Stimulated activated memory B cell treated with anti-CD40 and anti-IgM and Interleukin-4, amounts not matched to agents 10 μg/mL and 1 μg/mL and 100 μg/mL, for 72 hours (primary cell): Measurements from ENCODE around the gene SERTAD2.
A peak's percentile ranks its signal among the peaks of the same experiment; 100 is the strongest.

Source experiments
- ATAC-seq: fragments of 150-1000 bp; cut with Tn5 transposase; 2 replicates; pipeline ENCODE4 v1.10.0; 2021
- H3K27ac Mint-ChIP-seq: one replicate; pipeline ENCODE4 v1.8.0; 2022; ENCODE audit warnings: mild to moderate bottlenecking, mixed read lengths
- H3K27me3 Mint-ChIP-seq: one replicate; pipeline ENCODE4 v1.8.0; 2022; ENCODE audit warnings: mixed read lengths
- H3K36me3 Mint-ChIP-seq: one replicate; pipeline ENCODE4 v1.8.0; 2022; ENCODE audit warnings: mixed read lengths
- H3K4me1 Mint-ChIP-seq: one replicate; pipeline ENCODE4 v1.8.0; 2022; ENCODE audit warnings: mixed read lengths
- H3K4me3 Mint-ChIP-seq: one replicate; pipeline ENCODE4 v1.8.0; 2022; ENCODE audit warnings: mild to moderate bottlenecking, moderate library complexity, mixed read lengths
- H3K9me3 Mint-ChIP-seq: one replicate; pipeline ENCODE4 v1.8.0; 2022; ENCODE audit warnings: mixed read lengths

The SERTAD2 gene

GRCh38 chr2:64644458-64645382 is 9.0 kb downstream of the SERTAD2 start:
- Mint-ChIP-seq H3K27me3 (no peaks in the 10 kb centered on the region), H3K4me3 (peak overlapping the region; percentile 88), H3K36me3 (peaks cover 7% of the 10 kb centered on the region), H3K27ac (peak overlapping the region; percentile 92), H3K9me3 (no peaks in the 10 kb centered on the region), H3K4me1 (peaks cover 90% of the 10 kb centered on the region)
- peak; percentile 75 for ATAC-seq

GRCh38 chr2:64643838-64644457 is 9.8 kb downstream of the SERTAD2 start:
- ATAC-seq: peak; percentile 3
- Mint-ChIP-seq H3K36me3 (peaks cover 7% of the 10 kb centered on the region), H3K4me1 (peaks cover 90% of the 10 kb centered on the region)

GRCh38 chr2:64641599-64641998 is 12.1 kb downstream of the SERTAD2 start:
- H3K4me3 Mint-ChIP-seq: peak overlapping the region; percentile 18
- peak overlapping the region; percentile 92 for H3K27ac Mint-ChIP-seq

More at GRCh38 chr2:64643838-64644457, 9.8 kb downstream of the SERTAD2 start:
- Mint-ChIP-seq H3K27ac (peak overlapping the region; percentile 92), H3K4me3 (peak overlapping the region; percentile 88), H3K9me3 (no peaks in the 10 kb centered on the region), H3K27me3 (no peaks in the 10 kb centered on the region)

DNA sequence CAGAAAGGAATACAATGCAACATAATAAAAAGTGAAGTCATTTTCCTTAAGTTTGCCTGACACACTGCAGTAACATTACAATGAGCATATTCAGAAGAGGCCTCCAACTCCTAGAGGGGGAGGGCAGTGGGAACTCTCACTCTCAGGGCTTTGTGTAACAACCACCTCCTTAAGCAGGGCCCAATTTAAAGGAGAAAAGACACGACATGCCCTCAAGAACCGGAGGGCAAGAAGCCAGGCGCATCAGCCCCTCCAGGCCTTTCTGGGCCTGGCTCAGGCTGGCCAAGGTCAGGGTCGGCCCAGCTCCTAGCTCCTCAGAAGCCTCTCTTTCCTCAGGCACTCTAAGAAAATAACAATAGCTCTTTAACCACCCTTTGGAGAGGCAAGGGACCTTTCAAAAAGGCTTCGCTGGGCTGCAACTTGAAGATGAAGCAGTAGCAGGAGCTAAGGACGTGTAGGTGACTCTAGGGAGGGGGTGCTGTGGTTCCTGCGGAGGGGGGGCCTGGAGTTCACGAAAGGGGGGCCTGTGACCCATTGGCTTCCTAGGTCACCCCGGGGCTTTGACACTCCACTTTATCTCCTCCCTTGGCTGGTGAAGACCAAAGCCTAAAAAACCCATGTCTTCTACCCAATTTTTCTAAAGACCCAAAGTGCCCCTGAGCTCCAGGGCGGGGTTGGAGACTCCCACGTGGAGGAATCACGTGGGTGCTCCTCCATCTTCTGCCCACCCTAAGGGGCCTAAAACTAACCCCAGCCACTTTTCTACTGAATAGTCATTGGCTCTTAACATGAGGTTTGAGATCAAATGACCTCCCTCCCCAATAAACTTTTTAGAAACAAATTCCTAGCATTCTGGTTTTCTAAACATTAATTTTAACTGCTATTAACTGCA is 13.3 kb downstream of the SERTAD2 start:
- H3K27ac Mint-ChIP-seq: peak overlapping the region; percentile 92
- H3K4me3 Mint-ChIP-seq: no peak overlapping the region
- no peaks in the 10 kb centered on the region for H3K9me3 Mint-ChIP-seq
- peaks cover 18% of the 10 kb centered on the region for H3K36me3 Mint-ChIP-seq
- H3K4me1 Mint-ChIP-seq: peaks cover 97% of the 10 kb centered on the region
- H3K27me3 Mint-ChIP-seq: no peaks in the 10 kb centered on the region
- no peak for ATAC-seq

More at GRCh38 chr2:64641599-64641998, 12.1 kb downstream of the SERTAD2 start:
- Mint-ChIP-seq H3K9me3 (no peaks in the 10 kb centered on the region), H3K27me3 (no peaks in the 10 kb centered on the region), H3K4me1 (peaks cover 90% of the 10 kb centered on the region), H3K36me3 (peaks cover 7% of the 10 kb centered on the region)
- no peak for ATAC-seq

GRCh38 chr2:64639691-64640090 is 14.0 kb downstream of the SERTAD2 start:
- Mint-ChIP-seq H3K9me3 (no peaks in the 10 kb centered on the region), H3K27me3 (no peaks in the 10 kb centered on the region), H3K4me3 (no peak overlapping the region), H3K27ac (peak overlapping the region; percentile 92), H3K4me1 (peaks cover 90% of the 10 kb centered on the region), H3K36me3 (peaks cover 18% of the 10 kb centered on the region)
- ATAC-seq: no peak

DNA sequence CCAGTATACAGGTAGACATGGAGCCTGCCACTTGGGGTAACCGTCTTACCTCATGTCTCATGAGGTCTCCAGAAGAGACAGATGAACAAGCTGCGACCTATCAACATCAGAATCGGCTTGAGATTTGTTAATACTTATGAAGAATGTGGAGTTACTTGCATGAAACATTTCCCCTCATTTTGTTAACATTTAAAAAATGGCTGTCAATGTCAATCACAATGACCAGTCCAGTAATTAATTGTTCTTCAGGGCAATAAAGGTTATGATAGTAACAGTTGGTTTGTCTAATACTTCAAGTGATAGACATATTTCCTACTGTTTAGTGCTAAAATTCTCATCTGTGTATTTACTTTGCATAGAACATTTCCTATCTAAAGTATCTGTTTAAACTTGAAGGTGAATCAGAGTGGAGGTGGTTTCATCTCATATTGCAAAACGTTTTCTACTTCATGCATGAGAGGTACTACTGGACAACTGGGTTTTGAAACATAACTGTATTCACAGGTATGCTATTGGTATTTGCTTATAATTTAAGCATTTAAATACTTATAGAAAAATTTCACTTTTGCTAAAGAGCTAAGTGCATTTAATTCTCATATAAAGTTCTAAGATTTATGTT is 15.1 kb downstream of the SERTAD2 start:
- H3K9me3 Mint-ChIP-seq: no peaks in the 10 kb centered on the region
- H3K27me3 Mint-ChIP-seq: no peaks in the 10 kb centered on the region
- peak overlapping the region; percentile 74 for H3K4me3 Mint-ChIP-seq
- no peak for ATAC-seq
- peaks cover 21% of the 10 kb centered on the region for H3K36me3 Mint-ChIP-seq
- H3K27ac Mint-ChIP-seq: peak overlapping the region; percentile 94
- peaks cover 82% of the 10 kb centered on the region for H3K4me1 Mint-ChIP-seq

DNA sequence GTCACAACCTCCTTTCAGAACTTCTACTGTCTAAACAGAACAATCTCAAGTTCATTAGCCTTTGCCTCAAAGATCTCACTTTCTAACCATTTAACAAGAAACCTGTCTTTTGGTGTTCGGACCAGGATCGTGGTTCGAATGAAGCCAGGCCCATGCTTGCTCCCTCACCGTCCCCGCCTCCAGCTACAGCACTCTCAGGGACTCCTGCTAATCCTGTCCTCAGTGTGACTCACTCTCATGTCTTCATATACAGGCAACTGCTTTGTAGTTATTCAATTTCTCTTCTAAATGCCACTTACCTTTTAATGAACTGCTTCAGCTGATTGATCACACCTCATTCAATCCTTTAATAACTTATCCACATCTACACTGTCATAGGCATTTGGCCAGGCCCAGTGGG is 15.8 kb downstream of the SERTAD2 start:
- Mint-ChIP-seq H3K4me3 (peak overlapping the region; percentile 74), H3K4me1 (peaks cover 80% of the 10 kb centered on the region), H3K27ac (peak overlapping the region; percentile 94), H3K9me3 (no peaks in the 10 kb centered on the region), H3K36me3 (peaks cover 25% of the 10 kb centered on the region), H3K27me3 (no peaks in the 10 kb centered on the region)
- no peak for ATAC-seq

GRCh38 chr2:64637000-64637635 is 16.6 kb downstream of the SERTAD2 start:
- Mint-ChIP-seq H3K9me3 (no peaks in the 10 kb centered on the region), H3K27me3 (no peaks in the 10 kb centered on the region), H3K27ac (peak overlapping the region; percentile 94), H3K4me1 (peaks cover 78% of the 10 kb centered on the region), H3K36me3 (peaks cover 30% of the 10 kb centered on the region), H3K4me3 (peak overlapping the region; percentile 74)
- peak; percentile 88 for ATAC-seq

DNA sequence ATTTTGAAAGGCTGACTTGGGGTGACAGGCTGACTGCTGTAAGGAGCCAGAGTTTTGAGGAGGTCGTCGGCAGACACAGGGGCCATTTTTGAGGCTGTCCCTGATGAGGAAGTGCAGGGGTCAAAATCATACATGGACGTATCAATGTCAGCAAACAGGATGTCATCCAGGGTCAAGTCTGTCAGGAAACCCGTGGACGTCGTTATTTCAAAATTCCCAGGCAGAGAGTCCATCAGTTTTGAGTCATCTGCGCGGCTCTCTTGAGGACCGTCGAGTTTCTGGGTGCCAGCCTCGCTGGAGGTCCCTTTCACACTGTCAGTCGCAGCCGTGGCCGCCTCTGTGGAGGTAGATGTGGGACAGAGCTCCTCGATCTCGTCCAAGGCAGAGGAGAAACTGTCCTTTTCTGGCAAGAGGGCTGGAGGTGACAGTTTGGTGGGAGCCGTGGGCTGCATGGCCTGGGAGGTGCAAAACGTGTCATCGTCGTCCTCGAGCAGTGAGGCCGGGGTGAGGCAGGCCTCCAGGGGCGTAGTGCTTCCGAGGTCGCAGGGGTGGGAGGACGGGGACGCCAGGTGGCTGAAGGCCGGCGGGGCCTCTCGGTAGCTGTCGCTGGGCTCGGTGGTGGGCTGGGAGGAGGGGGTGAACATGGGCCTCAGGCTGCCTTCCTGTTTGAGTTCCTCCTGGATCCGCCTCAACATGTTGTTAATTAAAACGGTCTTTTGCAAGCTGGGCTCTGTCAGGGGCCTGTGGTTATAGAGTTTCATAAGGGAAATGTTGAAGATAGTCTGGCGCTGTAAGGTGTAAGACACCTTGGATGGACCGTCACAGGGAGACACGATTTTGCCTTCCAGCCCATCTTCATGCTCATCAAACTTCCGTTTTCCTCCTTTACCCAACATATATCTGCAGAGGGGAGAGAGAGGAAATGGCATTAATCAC is 17.5 kb downstream of the SERTAD2 start:
- H3K36me3 Mint-ChIP-seq: peaks cover 26% of the 10 kb centered on the region
- peak overlapping the region; percentile 94 for H3K27ac Mint-ChIP-seq
- no peaks in the 10 kb centered on the region for H3K27me3 Mint-ChIP-seq
- no peaks in the 10 kb centered on the region for H3K9me3 Mint-ChIP-seq
- H3K4me3 Mint-ChIP-seq: peak overlapping the region; percentile 74
- peak; percentile 82 for ATAC-seq
- H3K4me1 Mint-ChIP-seq: peaks cover 69% of the 10 kb centered on the region

- Mint-ChIP-seq H3K9me3 (no peaks in the 10 kb centered on the region), H3K27ac (no peak overlapping the region), H3K4me1 (peaks cover 65% of the 10 kb centered on the region), H3K27me3 (no peaks in the 10 kb centered on the region), H3K4me3 (no peak overlapping the region), H3K36me3 (peaks cover 37% of the 10 kb centered on the region)
- no peak for ATAC-seq
Measured at GRCh38 chr2:64634345-64635267, 19.1 kb downstream of the SERTAD2 start.

DNA sequence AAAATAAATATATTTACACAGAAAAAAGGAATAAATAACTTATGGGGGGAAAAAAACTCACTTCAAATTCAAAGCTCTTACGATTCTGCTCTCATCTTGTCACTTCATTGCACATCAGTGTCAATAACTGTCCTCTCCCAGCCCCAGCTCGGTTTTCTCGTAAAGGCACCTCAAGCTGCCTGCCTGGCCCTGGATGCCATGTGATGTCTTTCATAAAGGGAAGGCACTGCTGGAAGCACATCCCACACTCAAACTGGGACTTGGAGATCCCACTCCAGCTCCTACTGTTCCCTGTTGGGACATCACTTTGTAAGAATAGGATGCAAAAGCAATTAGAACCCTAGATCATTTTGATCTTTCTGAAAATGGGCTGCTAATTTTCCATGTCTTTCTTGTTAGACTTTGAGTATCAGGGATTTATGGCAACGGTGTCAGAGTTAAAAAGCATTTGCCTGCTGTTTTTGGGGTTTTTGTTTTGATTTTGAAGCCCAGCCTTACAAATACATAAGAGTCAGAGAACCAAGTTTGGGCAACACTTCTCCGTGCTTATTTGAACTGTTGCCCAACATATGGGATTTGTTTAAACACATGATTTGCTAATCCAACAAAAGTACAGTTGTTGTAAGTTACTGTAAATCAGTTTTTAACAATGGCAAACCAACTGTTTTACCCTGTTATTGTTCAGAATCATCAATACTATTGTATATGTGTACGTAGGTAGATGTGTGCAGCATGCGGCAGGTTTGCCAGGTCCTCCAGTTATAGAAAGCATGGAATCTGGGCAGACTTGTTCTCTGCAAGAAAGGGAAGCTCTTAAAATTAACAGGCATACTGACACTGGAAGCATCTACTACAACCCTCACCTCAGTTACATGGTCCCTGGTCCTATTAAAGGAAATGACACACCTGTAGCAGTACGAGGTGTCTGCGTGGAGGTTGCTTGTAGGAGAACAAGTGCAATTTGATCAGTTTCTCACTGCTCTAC is 20.6 kb downstream of the SERTAD2 start:
- ATAC-seq: no peak

GRCh38 chr2:64631771-64632170 is 21.9 kb downstream of the SERTAD2 start:
- Mint-ChIP-seq H3K27ac (no peak overlapping the region), H3K27me3 (no peaks in the 10 kb centered on the region), H3K36me3 (peaks cover 37% of the 10 kb centered on the region), H3K9me3 (no peaks in the 10 kb centered on the region), H3K4me3 (no peak overlapping the region), H3K4me1 (peaks cover 45% of the 10 kb centered on the region)
- no peak for ATAC-seq

More for the DNA sequence above, 20.6 kb downstream of the SERTAD2 start:
- no peaks in the 10 kb centered on the region for H3K9me3 Mint-ChIP-seq
- no peaks in the 10 kb centered on the region for H3K27me3 Mint-ChIP-seq
- peaks cover 58% of the 10 kb centered on the region for H3K4me1 Mint-ChIP-seq
- no peak overlapping the region for H3K4me3 Mint-ChIP-seq
- peak overlapping the region; percentile 76 for H3K27ac Mint-ChIP-seq
- peaks cover 37% of the 10 kb centered on the region for H3K36me3 Mint-ChIP-seq
